ENCODE results near the gene AIPL1.
A peak's percentile ranks its signal among the peaks of the same experiment; 100 is the strongest.

The AIPL1 gene

DNA sequence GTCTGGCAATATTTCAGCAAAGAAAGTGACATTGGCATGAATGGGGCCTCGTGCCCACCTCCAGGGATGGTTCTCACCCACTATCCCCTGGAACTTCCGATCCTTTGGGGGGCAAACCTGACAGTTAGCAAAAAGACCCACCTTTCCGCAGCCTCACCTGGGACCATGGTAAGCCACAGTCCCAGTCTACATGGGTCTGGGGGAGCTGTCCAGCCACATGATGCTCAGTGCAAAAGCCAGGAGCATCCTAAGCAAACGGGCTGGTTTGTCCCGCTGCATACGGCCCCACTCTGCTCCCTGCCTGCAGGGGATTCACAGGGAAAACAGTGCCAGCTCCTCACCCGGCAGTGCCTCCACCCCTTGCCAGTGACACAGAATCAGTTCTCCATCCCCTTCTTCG lies 19.3 kb downstream of the AIPL1 start:
- no peak for DNase-seq (ENCODE audit: low spot score)

DNA sequence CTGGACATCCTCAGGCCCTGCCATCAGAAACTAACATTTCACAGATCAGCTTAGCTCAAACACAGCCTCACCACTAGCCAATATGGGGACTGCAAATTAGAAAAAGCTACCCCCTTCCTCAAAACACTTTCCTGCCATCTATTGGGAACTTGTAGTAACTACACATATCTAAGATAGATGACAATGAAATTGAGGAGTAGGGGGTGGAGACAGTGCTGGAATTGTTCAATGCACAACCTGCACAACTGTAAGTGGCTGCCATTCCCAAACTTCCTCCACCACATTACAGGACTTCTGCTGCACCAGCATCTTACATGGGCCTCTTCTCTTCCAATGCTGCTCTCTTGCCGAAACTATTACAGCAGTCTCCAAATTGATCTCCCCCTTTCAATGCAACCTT lies 21.9 kb downstream of the AIPL1 start:
- DNase-seq (ENCODE audit: low spot score): peak; percentile 66

DNA sequence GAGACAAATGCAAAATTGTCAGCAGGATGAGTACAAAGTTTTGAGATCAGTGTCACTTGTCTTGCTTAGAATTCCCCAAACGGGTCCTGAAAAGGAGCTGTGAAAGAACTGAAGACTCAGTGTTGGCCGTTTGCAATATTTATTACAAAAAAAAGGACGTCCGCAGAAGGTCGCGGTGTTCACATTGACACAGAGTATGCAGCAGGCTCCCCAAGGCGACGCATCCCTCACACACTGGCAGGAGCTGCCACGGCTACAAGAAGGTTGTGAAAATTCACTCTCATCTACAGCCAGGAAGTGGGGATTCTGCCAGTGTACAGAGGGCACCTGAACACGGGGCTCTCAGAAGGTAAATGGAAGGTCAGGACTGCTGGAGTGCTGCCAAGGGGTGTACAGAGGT lies 26.2 kb downstream of the AIPL1 start:
- DNase-seq (ENCODE audit: low spot score): no peak

DNA sequence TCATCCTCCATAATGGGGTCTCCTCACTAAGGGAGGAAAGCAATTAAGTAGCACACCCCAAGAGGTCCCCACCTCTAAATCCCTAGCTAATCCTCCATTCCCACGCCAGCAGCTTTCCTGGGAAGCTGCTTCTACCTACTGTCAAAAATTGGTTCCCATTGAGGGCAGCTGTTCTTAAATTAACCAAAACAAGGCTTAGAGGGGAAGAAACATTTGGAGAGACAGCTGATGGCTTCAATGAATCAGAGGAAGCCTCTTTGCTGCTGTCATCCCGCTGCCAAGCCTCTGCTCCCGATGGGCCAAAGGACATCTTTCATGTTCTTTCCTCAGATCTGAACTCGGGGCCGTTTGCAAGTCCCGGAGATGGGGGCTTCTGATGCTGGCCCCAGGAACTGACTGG lies 26.6 kb downstream of the AIPL1 start:
- no peak for DNase-seq (ENCODE audit: low spot score)

DNA sequence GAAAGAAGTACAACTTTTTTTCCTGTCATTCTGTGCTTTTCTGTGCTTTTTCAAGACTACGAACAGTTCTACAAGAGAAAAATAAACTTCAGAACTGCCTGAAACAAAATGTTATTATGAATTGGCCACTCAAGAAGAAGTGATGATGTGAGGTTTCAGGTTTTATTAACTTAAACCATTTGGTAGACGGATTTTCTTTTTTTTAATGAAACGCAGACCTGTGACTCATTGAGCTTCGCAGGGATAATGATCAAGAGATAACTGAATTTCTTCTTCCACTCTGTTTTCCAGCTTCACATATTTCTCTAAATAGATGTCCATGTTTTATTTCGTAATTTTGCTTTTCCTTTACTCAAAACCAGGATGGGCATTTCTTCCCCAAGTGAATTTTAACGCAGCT lies 32.7 kb downstream of the AIPL1 start:
- no peak for DNase-seq (ENCODE audit: low spot score)

DNA sequence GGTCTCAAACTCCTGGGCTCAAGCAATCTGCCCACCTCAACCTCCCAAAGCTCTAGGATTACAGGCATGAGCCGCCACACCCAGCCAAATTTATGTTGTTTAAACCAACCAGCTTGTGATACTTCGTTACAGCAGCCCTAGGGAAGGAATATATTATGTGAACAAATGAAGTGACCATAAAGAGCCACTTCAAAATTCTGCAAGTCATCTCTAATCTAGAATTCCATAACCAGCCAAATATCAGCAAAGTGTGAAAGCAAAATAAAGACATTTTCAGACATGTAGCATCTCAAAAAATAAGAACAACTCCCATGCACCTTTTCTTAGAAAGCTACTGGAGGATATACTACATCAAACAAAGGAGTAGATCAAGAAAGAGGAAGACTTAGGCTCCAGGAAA lies 36.0 kb downstream of the AIPL1 start:
- DNase-seq (ENCODE audit: low spot score): no peak

DNA sequence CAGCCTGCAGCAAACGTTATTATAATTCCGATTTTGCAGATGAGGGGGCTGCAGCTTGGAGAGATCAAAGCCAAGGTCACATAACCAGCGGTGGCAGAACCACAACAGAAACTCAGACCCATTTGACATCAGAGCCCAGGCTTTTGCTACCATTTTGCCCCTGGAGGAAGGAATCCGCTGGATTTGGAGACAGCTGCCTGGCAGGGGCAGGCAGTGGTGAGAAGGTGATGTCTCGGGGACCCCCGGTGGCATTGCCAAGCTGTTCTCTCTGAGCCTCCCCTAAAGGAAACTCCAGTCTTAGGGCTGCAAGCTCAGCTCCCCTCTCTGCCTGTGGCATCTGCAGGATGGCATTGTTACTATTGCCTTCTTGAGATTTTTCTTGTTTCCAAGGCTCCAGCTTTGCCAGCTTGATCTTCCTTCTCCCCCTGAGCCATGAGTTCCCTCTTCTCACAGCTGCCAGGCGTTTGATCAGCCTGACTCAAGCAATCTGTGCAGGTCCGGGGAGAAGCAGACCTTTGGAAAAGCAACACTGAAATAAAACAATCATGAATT lies 40.8 kb downstream of the AIPL1 start:
- no peak for DNase-seq (ENCODE audit: low spot score)

DNA sequence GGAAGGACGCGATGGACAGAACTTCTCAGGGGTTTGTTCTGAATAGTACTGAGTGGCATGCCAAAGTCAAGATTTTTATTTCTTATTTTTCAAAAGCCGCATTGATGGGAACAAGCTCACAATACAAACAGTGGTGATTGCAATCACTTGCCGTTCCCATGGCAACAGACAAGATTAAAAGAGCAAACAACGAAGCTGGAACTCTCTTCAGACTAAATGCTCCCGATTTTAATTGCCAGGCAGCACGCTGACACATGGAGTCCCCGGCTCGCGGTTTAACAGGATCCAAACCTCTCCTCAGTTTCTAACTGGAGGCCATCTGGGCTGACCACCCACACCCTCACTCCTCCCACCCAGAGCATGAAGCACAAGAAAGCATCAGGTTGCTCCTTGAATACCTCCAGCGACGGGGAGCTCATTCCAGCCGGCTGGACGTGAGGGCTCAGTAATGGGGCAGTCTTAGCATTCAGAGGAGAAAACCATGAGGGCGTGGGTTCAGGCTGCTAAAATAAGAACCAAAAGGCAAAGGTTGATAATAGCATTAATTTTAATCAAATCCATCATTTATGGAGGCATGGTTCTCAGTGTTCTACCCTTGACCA lies 41.5 kb downstream of the AIPL1 start:
- DNase-seq (ENCODE audit: low spot score): no peak

DNA sequence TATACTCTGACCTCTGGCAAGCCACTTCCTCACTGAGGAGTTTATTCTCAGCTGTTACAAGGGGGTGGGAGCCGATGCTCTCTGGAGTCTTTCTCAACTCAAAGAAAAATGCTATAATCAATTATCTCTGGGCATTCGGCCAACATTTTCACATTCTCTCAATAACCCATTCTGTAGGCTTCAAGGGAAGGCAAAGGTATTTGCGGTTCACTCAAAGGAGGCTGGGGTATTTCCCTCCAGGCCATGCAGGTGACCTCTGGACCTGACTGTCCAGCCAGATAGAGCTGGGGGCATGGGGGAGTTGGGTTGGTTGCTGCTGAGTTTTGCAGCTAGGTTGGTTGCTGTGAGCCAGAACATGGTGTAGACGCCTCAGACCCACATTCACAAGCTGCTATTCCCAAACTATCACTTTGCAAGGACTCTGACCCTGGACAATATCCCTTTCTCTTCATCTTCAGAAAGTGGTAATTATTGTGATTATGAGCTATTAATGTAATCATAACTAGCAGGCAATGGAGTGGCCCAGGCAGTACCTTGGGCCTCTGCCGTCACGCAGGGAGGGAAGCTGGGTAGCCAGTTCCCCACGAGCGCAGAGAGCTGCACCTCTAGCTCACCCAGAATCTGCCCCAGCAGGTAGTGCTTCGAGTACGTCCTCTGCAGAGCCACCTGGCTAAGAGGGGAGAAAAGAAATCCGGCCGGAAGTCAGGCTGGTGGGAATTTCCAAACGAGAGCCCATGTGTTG lies 42.1 kb downstream of the AIPL1 start:
- peak; percentile 29 for DNase-seq (ENCODE audit: low spot score)

DNA sequence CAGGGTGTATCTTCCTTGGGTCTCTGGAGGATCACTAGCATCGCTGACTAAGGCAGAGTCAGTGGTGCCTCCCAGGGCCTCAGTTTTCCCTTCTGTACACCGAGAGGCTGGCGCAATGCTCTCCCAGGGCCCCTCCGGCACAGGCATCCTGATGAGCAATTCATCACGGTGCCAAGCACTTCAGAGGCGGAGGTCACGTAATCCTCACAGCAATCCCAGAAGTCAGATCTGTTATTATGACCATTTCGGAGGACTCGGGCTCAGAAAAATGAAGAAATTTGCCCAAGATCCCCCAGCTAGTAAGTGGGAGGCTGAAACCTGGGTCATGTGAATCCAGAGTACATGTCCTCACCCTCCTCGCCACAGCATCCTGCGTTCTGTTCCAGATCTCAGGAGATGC lies 46.5 kb downstream of the AIPL1 start:
- DNase-seq (ENCODE audit: low spot score): no peak

DNA sequence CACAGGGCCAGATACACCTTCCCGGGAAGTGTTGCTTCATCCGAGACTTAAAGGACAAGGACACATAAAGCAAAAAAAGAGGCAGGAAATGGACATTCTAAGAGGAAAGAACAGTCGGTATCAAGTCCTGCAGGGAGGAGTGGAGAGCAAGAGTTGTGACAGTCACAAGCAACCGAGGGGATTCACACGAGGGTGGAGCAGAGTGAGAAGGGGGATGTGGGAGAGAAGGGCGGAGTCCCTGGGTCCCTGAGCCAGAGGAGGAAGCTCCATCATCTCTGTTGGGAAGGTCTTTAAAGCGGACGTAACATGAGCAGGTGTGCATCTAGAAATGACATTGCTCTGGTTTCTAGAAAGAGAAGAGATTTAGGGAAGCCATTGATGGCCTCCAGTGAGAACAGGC lies 47.1 kb downstream of the AIPL1 start:
- no peak for DNase-seq (ENCODE audit: low spot score)

DNA sequence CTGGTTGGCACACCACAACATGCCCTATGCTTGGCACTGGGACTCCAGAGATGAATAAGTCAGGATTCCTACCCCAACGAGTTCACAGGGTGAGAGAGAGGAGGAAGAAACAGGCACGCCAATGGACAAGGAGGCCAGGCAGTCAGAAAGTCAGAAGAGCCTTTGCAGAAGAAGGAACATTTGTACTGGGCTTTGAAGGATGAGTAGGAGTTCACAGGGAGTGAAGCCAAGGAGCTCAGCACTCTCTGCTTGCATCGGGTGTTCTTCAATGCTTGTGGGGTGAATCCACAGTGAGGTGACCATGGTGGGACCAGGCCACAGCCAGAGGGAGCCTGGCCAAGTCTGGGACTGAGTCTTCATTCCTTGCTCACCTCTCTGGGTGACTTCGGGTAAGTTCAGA lies 47.5 kb downstream of the AIPL1 start:
- DNase-seq (ENCODE audit: low spot score): no peak

DNA sequence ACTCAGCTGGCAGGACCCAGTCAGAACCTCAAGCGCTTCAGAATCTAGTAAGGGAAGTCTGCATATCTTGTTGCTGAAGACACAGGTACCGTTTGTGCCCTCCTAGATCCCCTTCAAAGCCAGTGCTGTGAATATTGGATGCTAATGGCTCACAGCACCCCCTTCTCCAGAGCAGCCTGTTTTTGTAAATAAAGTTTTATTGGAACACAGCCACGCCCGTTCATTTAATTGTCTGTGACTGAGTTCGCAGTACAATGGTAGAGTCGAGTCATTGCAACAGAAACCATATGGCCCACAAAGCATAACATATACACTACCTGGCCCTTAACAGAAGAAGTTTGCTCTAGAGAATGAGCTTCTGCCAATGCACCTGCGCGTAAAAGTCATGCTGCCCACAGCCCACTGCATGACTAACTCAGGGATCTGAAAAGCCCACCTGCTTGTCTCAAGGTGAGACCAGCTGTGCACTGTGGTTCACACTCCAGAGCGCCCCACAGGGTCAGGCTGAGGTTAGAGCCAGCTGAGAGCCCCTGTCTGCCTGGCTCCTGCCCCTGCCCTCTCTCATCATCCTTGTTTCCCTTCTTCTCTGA lies 48.8 kb downstream of the AIPL1 start:
- no peak for DNase-seq (ENCODE audit: low spot score)

DNA sequence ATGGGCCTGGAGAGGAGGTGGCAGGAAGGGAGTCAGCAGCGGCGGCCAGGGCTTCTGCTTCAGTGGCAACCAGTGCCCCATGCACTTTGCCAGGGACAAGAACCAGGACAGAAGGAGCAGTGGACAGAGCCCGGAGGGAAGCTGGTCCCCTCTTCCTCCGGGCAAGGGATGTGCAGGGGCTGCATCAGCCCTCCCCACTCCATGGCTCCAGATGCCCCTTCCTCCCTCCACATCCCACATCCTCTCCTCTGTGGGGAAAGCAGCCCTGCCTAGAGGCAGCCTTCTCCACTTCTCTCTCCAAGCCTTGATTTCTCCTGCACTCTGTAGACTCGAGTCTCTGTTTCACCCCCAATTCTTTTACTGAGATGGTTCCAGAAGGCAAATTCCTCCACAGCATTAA lies 50.4 kb downstream of the AIPL1 start:
- DNase-seq (ENCODE audit: low spot score): no peak

DNA sequence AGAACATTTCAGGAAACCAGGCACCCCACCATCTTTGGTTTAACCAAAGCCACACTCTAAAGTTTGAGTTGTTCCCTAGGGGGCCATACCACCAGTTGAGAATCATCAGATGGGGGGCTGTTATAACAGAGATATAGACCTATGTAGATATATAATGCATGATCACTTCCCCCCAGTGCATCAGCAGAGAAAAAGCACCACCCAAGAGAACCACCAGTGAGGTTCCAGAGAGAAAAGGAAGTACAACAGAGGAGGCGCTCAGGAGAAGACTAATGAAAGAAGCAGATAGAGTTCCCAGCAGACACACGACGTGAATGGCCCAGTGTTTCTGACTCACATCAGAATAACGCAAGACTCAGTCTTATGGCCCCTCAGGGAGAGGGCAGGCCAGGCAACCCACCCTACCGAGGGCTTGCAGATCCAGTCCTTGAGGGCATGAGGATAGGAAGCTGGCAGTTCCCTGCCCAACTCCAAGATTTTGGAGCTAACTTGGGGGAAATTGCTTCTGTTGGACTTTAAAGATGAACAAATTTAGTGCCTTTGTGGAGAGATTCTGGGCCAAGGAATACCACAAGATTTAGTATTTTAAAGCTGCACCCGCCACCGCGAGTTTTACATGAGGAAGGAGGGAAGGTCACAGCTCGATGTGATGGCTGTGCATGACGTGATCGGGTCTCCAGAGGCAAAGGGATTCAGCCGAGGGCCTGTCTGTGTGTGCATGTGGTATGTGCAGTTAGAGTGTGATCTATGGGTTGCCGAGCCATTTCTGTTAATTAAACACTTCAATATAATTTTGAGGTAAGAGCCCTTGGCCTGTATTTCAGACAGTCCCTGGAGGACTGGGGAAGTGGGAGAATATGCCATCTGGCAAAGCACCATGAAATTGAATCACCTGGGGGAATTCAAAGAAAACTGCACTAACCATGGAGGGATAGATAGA lies 53.1 kb downstream of the AIPL1 start:
- DNase-seq (ENCODE audit: low spot score): no peak

DNA sequence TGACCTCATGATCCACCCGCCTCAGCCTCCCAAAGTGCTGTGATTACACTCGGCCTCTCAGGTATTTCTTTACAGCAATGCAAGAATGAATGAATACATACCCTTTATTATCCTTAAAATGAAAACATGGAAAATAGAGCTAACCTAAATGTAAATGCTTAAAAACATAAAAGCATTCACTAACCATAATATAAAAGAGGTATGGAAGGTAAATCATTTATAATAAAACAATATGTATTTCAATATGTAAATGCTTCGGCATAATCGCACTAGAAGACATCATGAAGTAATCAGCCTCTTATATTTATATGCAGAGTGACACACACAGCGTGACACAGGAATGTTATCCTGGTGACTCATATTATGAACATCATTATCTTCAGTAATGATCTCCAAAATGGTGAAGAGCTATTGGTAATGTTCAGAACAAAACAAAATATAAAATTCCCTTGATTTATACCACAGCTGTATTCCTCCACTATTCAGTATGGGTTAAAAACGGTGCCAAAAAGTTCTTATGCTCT lies 53.9 kb downstream of the AIPL1 start:
- DNase-seq (ENCODE audit: low spot score): peak; percentile 31

DNA sequence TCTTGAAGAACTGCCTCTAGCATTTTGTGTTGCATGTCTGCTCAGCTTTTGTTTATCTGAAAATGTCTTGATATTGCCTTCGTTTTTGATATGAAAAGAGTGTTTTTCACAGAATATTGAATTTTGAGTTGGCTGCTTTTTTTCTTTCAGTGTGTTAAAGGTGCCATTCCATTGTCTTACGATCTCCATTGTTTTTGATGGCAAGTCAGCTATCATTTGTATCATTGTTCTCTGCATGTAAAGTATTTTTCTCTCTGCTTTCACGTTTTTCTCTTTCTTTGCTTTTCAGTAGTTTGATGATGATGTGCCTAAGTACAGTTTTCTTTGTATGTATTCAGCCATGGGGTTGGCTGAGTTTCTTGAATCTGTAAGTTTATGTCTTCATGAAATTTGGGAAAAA lies 57.0 kb downstream of the AIPL1 start:
- no peak for DNase-seq (ENCODE audit: low spot score)

DNA sequence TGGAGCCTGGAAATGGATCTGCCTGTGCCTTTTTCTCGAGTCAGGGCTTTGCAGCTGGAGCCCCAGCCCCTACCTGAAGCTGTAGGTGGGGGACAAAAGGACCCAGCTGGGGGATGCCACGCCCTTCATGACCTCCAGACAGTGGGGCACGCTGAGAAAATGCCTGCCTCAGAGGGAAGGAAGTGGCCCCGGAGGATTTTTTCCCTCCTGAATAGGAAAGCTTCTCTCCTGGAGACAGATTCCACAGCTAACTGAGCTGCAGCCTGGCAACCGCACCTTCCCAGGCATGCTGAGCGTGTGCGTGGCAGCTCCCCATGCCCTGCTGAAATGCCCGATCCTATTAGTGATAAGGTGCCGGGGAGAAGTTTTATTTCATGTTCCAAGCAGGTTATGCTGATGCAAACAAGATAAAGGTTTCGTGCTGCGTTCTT lies 58.0 kb downstream of the AIPL1 start:
- peak; percentile 21 for DNase-seq (ENCODE audit: low spot score)

DNA sequence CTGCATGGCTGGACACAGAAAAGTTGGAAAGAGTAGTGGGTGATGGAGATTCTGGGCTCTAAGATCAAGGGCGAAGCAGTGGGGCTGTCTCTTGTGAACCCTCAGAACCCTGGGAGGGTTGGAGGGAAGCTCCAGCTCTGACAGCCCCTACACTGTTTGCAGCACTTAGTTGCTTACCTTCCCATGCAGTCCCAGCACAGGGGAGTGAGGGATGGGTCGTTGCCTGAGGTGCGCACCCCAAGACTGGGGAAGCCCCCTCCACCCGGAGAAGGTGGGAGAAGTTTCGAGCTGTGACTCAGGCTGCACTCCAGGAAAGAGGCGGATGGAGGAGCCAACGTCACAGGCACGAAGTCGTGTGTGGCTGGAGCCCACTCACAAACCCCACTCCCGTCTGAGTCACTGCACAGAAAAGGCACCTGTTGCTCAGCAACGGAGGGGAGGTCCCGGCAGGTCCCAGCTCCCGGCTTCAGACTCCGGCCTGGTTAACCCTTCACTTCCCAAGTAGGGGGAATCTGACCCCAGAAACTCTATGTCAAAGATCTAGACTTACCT lies 60.1 kb downstream of the AIPL1 start:
- DNase-seq (ENCODE audit: low spot score): peak; percentile 95

DNA sequence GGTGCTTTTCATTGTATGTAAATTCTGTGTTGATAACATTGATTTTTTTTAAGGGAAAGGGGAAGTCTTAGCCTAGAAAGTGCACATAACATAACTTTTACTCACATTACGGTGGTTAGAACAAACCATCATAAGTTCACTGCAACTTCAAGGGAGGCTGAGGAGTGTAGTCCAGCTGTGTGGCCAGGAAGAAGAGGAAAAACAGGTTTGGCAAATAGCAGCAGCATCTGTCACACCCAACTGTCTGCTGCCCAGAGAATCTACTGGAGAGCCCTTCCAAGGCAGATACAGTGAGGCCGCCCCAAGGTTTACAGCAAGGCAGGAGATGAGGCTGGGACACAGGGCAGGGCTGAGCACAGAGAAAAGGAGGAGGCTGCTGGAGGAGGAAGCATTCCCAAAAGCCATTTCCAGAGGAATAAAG lies 60.6 kb downstream of the AIPL1 start:
- DNase-seq (ENCODE audit: low spot score): peak; percentile 86
